Gastrocnemius medialis (tissue), 4 donors: ENCODE results near the gene H2AZ1.

ENCODE experiments used
- POLR2A ChIP-seq, 2 donors: fragments of 450-650 bp; IDR thresholded peaks; one replicate each; pipeline ENCODE4 v1.6.1; 2017; ENCODE audit warnings: antibody characterized with exemption in 2 of 2, mild to moderate bottlenecking in 2 of 2, moderate library complexity in 2 of 2
- TF ChIP-seq, protein P1 (sequence below), 5 experiments: fragments of 450-650 bp in 3 of 5; fragments of 200-600 bp in 2 of 5; sonication (generic) in 2 of 5; IDR thresholded peaks in 4 of 5; conservative IDR thresholded peaks in 1 of 5; 1 replicate in 4 of 5; 2 replicates in 1 of 5; pipeline ENCODE4 v1.5.1; 2016 to 2019; ENCODE audit warnings: antibody characterized with exemption in 5 of 5, mild to moderate bottlenecking in 3 of 5, moderate library complexity in 3 of 5

GRCh38 chr4:99927566-99927965 lies 22.5 kb downstream of the H2AZ1 start:
- TF ChIP-seq, protein P1, sequence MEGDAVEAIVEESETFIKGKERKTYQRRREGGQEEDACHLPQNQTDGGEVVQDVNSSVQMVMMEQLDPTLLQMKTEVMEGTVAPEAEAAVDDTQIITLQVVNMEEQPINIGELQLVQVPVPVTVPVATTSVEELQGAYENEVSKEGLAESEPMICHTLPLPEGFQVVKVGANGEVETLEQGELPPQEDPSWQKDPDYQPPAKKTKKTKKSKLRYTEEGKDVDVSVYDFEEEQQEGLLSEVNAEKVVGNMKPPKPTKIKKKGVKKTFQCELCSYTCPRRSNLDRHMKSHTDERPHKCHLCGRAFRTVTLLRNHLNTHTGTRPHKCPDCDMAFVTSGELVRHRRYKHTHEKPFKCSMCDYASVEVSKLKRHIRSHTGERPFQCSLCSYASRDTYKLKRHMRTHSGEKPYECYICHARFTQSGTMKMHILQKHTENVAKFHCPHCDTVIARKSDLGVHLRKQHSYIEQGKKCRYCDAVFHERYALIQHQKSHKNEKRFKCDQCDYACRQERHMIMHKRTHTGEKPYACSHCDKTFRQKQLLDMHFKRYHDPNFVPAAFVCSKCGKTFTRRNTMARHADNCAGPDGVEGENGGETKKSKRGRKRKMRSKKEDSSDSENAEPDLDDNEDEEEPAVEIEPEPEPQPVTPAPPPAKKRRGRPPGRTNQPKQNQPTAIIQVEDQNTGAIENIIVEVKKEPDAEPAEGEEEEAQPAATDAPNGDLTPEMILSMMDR (IDR thresholded peaks at IDR 0.05 in 4 of 5, conservative IDR thresholded peaks at IDR 0.05 in 1 of 5) = no peak
- no peak for TF ChIP-seq POLR2A (IDR thresholded peaks at IDR 0.05)
